Measurements from ENCODE around the gene FOXF2. TPM values are rescaled to one million over a fixed set of nuclear protein-coding genes. Genes with fewer than 3 reads are reported as not detected.
A peak's percentile ranks its signal among the peaks of the same experiment; 100 is the strongest.

Gene FOXF2
- total RNA-seq, 2 experiments from 2014 or later = not detected

- peak overlapping the region; percentile 27 for H3K4me3 Mint-ChIP-seq
- POLR2A ChIA-PET = no interaction called here
Measured at GRCh38 chr6:1380625-1381427, 8.6 kb upstream of the FOXF2 start.

GRCh38 chr6:1381481-1382330 is 7.7 kb upstream of the FOXF2 start:
- peak; percentile 69 for ATAC-seq
- Mint-ChIP-seq H3K4me3 (no peak overlapping the region), H3K27ac (no peak overlapping the region), H3K4me1 (ENCODE audit: low read depth) (peaks cover 27% of the 10 kb centered on the region), H3K9me3 (ENCODE audit: insufficient read depth) (no peaks in the 10 kb centered on the region), H3K27me3 (ENCODE audit: low read depth) (peaks cover 70% of the 10 kb centered on the region), H3K36me3 (ENCODE audit: low read depth) (no peaks in the 10 kb centered on the region)
- CTCF ChIA-PET = interaction anchor here (0.7 to 1.4 kb wide), 8 partner anchors 9 to 789 kb away, joined by 3 to 7 read pairs (median 5); no protein-coding TSS in a partner anchor
- DNase-seq = peak; percentile 51
- POLR2A ChIA-PET = no interaction called here

More at GRCh38 chr6:1380625-1381427, 8.6 kb upstream of the FOXF2 start:
- H3K4me1 Mint-ChIP-seq (ENCODE audit: low read depth) = peaks cover 27% of the 10 kb centered on the region
- CTCF ChIA-PET = interaction anchor here (0.7 to 1.4 kb wide), 6 partner anchors 9 to 788 kb away, joined by 3 to 7 read pairs (median 6); no protein-coding TSS in a partner anchor
- DNase-seq (no peak), ATAC-seq (no peak)
- no peaks in the 10 kb centered on the region for H3K9me3 Mint-ChIP-seq (ENCODE audit: insufficient read depth)
- H3K27me3 Mint-ChIP-seq (ENCODE audit: low read depth) = peaks cover 69% of the 10 kb centered on the region
- no peaks in the 10 kb centered on the region for H3K36me3 Mint-ChIP-seq (ENCODE audit: low read depth)
- H3K27ac Mint-ChIP-seq = peak overlapping the region; percentile 26

DNA sequence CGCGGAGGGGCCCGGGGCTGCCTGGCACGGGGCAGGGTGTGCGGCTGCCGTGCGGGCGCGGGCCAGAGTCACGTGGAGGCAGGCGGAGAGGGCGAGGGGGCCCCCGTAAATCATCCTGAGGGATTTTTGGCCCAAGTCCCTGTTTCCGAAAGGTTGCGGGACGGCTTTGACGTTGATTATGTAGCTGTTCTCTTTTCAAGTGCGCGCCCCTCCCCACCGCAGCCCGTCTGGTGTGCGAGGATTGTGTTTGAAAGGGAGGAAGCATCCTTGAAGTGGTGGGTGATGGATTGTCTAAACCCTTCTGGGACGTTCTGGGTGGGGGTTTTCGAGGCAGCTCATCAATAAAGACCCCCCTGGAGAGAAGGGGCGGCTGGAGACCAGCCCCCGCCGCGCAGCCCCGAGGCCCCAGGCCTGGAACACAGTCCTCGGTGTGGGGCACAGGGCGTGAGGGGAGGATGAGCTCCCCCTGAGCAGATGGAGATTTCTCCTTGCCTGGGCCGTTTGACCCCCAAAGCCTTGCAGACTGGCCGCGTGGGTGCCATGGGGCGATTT is 7.0 kb upstream of the FOXF2 start:
- ATAC-seq (no peak), DNase-seq (no peak)
- H3K27ac Mint-ChIP-seq = no peak overlapping the region
- no peaks in the 10 kb centered on the region for H3K36me3 Mint-ChIP-seq (ENCODE audit: low read depth)
- H3K9me3 Mint-ChIP-seq (ENCODE audit: insufficient read depth) = no peaks in the 10 kb centered on the region
- CTCF ChIA-PET = interaction anchor here (0.7 to 0.8 kb wide), 2 partner anchors 14 to 789 kb away, joined by 3 to 4 read pairs; no protein-coding TSS in a partner anchor
- POLR2A ChIA-PET = no interaction called here
- H3K4me3 Mint-ChIP-seq = no peak overlapping the region
- peaks cover 71% of the 10 kb centered on the region for H3K27me3 Mint-ChIP-seq (ENCODE audit: low read depth)
- H3K4me1 Mint-ChIP-seq (ENCODE audit: low read depth) = peaks cover 27% of the 10 kb centered on the region

DNA sequence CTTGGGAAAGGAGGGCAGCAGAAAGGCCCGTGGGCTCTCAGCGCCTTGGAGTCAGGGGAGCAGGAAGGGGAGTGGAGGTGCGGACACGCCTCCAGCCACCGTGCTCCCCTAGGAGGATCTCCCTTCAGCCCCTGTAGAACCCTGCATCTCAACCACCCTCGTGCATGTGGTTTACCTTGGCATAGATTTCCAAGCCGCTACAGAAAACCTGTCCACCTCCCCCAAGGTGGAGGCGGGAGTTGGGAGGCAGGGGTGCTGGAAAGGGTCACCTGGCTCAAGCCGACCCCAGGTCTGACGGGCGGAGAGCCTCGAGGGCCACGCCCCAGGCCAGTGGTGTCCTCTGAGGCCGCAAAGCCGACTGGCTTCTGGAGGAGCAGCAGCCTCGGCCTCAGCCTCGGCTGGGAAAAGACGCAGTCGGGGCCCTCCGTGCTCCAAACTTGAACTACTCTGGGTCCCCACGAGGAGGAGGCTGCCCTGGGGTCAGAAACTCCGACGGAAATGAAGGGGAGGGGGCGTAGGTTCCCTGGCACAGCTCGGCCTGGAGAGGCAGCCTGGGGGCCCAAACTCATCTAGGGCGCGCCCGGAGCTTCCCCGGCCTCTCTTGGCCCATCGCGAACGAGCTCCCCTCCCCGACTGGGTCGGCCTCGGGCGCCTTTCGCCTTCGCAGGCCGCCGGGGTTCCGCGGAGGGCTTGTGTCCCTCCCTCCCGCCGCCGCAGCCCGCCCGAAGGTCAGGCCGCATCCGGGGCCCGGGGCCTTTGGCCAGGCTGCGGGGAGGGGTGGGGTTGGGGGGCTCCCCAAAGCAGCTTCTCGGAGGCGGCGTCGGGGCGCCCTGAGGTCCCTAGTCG is 6.3 kb upstream of the FOXF2 start:
- ChIA-PET CTCF (interaction anchor here (0.7 to 1.1 kb wide), 3 partner anchors 12 to 789 kb away, joined by 3 to 4 read pairs (median 3); no protein-coding TSS in a partner anchor), POLR2A (no interaction called here)
- H3K9me3 Mint-ChIP-seq (ENCODE audit: insufficient read depth) = no peaks in the 10 kb centered on the region
- H3K27me3 Mint-ChIP-seq (ENCODE audit: low read depth) = peaks cover 71% of the 10 kb centered on the region
- H3K4me3 Mint-ChIP-seq = no peak overlapping the region
- ATAC-seq = no peak
- no peaks in the 10 kb centered on the region for H3K36me3 Mint-ChIP-seq (ENCODE audit: low read depth)
- DNase-seq = no peak
- peaks cover 28% of the 10 kb centered on the region for H3K4me1 Mint-ChIP-seq (ENCODE audit: low read depth)
- H3K27ac Mint-ChIP-seq = no peak overlapping the region

DNA sequence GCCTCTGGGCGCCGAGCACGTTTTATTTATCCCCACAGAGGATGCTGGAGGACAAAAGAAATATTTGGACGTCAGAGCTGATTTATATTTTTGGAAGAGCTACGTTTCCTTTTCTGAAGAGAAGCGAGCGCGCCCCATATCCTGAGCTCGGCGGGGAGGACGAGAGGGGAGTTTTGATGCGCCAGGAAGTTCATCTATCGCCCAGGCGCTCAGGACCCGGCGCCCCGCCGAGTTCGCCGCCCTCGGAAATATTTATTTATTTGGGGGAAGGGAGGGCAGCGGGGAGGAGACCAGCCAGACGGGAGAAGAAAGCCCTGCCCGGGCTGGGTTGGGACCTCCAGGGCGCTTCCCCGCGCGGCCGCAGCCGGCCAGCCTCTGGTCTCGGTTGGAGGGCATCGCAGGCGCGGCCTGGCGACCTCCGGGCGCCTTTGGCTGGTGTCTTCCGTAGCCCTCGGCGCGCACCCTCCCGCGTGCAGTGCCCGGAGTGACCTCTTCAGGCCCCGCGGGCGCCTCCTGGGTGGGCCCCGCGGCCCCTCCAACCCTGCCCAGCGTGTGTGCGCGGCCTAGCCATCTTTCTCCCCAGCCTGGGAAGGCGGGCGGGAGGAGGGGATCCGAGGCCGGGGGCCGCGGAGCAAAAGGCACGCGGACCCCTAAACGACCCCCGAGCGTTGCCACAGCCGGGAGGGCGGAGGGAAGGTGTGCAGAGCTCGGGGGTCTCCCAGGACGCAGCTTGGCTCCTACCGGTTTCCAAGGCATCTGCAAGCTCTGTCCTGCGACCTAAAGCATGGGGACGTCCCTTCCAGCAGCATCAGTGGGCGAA is 5.4 kb upstream of the FOXF2 start:
- Mint-ChIP-seq H3K36me3 (ENCODE audit: low read depth) (peaks cover 2% of the 10 kb centered on the region), H3K27me3 (ENCODE audit: low read depth) (peaks cover 73% of the 10 kb centered on the region), H3K4me3 (no peak overlapping the region), H3K4me1 (ENCODE audit: low read depth) (peaks cover 35% of the 10 kb centered on the region), H3K27ac (no peak overlapping the region), H3K9me3 (ENCODE audit: insufficient read depth) (no peaks in the 10 kb centered on the region)
- ATAC-seq = no peak
- POLR2A ChIA-PET = no interaction called here
- CTCF ChIA-PET = interaction anchor here (1.1 kb wide), 1 partner anchor 11 kb away, joined by 3 read pairs; no protein-coding TSS in a partner anchor
- DNase-seq = no peak

- H3K27me3 Mint-ChIP-seq (ENCODE audit: low read depth) = peaks cover 70% of the 10 kb centered on the region
- peaks cover 2% of the 10 kb centered on the region for H3K36me3 Mint-ChIP-seq (ENCODE audit: low read depth)
- CTCF ChIA-PET = no interaction called here
- H3K4me1 Mint-ChIP-seq (ENCODE audit: low read depth) = peaks cover 31% of the 10 kb centered on the region
- POLR2A ChIA-PET = no interaction called here
- DNase-seq (no peak), ATAC-seq (no peak)
- no peak overlapping the region for H3K27ac Mint-ChIP-seq
- no peaks in the 10 kb centered on the region for H3K9me3 Mint-ChIP-seq (ENCODE audit: insufficient read depth)
- H3K4me3 Mint-ChIP-seq = no peak overlapping the region
Measured at GRCh38 chr6:1384549-1385128, 4.7 kb upstream of the FOXF2 start.

DNA sequence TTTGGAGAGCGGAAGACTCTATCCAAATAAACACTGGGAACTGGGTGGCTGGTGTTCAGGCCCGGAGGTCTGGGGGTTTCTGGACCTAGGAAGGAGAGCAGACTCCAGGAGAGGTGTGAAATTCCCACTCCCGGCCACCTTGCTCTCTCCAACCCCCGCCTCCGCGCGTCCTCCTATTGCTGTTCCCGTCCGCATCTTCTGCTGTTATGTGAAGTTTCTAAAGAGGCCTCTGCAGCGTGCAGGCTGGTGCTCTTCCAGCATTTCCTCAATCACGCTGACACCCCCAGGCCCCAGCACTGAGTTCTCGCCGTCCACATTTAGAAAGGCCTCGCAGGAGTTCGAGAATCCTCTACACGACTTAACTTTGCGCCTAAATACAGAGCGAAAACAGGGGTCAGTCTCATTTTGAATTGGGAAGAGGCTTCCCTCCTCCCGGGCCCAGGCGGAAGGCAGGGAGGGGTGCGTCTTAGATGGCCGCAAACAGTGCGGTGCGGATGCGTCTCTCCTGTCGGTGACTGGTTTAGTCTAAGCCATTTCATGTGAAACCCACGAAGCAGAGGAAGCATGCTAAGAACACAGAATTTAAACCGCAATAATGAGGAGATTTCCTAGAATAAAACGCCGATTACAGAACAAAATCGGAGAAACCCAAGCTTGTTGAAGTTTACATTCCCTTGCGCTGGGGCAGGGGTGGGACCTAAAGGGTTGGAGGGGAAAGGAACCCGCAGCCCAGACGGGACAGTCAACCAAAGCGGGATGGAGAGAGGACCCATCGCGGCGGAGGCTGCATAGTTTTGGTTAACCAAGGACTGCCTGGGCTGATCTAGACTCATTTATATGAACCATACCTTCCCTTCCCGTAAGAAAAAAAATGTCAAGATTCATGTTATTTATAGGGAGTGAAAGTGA is 4.0 kb upstream of the FOXF2 start:
- Mint-ChIP-seq H3K9me3 (ENCODE audit: insufficient read depth) (no peaks in the 10 kb centered on the region), H3K27ac (peak overlapping the region; percentile 60), H3K36me3 (ENCODE audit: low read depth) (peaks cover 2% of the 10 kb centered on the region), H3K27me3 (ENCODE audit: low read depth) (peaks cover 65% of the 10 kb centered on the region), H3K4me1 (ENCODE audit: low read depth) (peaks cover 28% of the 10 kb centered on the region), H3K4me3 (peak overlapping the region; percentile 31)
- DNase-seq (no peak), ATAC-seq (no peak)
- ChIA-PET POLR2A (no interaction called here), CTCF (interaction anchor here (2.2 kb wide), 1 partner anchor 11 kb away, joined by 13 read pairs; no protein-coding TSS in a partner anchor)

DNA sequence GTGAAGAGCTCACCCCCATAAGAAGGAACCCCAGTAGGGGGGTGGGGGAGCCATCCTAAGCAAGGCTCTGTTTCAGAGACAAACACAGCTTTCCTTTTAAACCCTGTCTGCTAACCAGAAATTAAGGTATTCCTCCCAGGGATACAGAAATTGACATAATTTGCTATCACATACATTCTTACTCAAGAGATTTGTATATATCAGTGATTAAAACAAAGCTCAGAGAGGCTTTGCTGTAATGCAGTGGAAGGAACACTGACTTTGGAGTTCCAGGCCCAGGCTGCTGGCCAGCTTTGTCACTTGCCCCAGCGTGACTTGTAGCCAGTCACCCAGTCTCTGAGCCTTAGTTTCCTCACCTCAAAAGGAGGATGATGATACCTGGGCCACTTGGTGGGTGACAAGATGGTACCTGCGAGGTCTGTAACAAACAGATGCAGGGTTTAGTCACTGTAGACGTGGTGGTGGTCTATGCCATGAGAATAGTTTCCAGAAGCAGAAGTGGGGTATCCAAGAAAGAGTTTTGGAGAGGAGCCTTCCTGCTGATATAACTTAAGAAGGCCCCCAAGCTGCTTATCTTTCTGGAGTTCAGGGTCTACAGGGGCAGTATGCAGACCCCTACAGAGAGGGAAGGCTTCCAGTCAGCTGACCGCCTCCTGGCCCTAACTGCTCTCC is 3.2 kb upstream of the FOXF2 start:
- ChIA-PET POLR2A (no interaction called here), CTCF (interaction anchor here (2.2 kb wide), 1 partner anchor 10 kb away, joined by 13 read pairs; no protein-coding TSS in a partner anchor)
- no peaks in the 10 kb centered on the region for H3K9me3 Mint-ChIP-seq (ENCODE audit: insufficient read depth)
- DNase-seq (no peak), ATAC-seq (no peak)
- H3K27me3 Mint-ChIP-seq (ENCODE audit: low read depth) = peaks cover 62% of the 10 kb centered on the region
- no peak overlapping the region for H3K27ac Mint-ChIP-seq
- H3K36me3 Mint-ChIP-seq (ENCODE audit: low read depth) = peaks cover 2% of the 10 kb centered on the region
- peaks cover 20% of the 10 kb centered on the region for H3K4me1 Mint-ChIP-seq (ENCODE audit: low read depth)
- no peak overlapping the region for H3K4me3 Mint-ChIP-seq

DNA sequence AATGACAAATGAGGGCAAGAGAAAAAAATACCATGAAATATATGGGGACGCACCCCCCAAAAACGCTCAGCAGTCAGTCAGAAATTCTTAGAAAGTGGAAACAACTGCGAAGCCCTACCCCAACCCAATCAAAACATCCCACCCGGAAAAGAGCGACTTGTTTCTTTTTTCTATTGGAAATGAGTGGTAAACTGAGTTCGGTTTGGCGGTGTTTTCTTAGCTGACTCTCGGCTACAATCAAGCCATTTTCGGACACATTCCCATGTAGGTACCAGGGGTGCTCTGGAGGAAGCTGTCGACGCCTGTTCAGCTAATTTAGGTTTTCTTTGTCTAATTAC is 1.9 kb upstream of the FOXF2 start:
- ChIA-PET CTCF (no interaction called here), POLR2A (no interaction called here)
- no peak for DNase-seq

More for the DNA sequence above, 1.9 kb upstream of the FOXF2 start:
- peaks cover 71% of the 10 kb centered on the region for H3K27me3 Mint-ChIP-seq (ENCODE audit: low read depth)
- peaks cover 20% of the 10 kb centered on the region for H3K4me1 Mint-ChIP-seq (ENCODE audit: low read depth)
- ATAC-seq = no peak
- H3K27ac Mint-ChIP-seq = no peak overlapping the region
- H3K36me3 Mint-ChIP-seq (ENCODE audit: low read depth) = peaks cover 2% of the 10 kb centered on the region
- no peaks in the 10 kb centered on the region for H3K9me3 Mint-ChIP-seq (ENCODE audit: insufficient read depth)
- no peak overlapping the region for H3K4me3 Mint-ChIP-seq
